A549 (cell line): ENCODE results near the gene AFDN. TPM values are rescaled to one million over a fixed set of nuclear protein-coding genes. Genes with fewer than 3 reads are reported as not detected.

Experiments
- ATAC-seq, 2 experiments: fragments of 200-7000 bp in 1 of 2; fragments of >200 bp in 1 of 2; cut with Nextera tagmentation in 1 of 2; cut with Tn5 transposase in 1 of 2; 3 replicates each; pipeline versions ENCODE4 v1.8.0 to v1.9.1; 2018 to 2020; ENCODE audit warnings: mild to moderate bottlenecking in 1 of 2, moderate library complexity in 1 of 2
- CTCF ChIA-PET: fragments of 300-600 bp; sonication (Branson Sonifier 250); formaldehyde crosslinking; extraction: SDS; loops from one replicate; lab custom pipeline; 2021; ENCODE audit warnings: antibody characterized with exemption, inconsistent platforms; lab: Yijun Ruan, JAX
- POLR2A ChIA-PET: fragments of 350-600 bp; formaldehyde crosslinking; extraction: SDS; loops from one replicate; lab custom pipeline; 2021; ENCODE audit warnings: antibody characterized with exemption, inconsistent platforms; lab: Yijun Ruan, JAX
- DNase-seq, 2 experiments: peaks; one replicate each; pipeline versions ENCODE4 v3.0.0 to v3.0.0-alpha.2; 2011 to 2016; ENCODE audit warnings: low read depth in 1 of 2, low spot score in 1 of 2
- FAIRE-seq: peaks from 2 replicates; lab custom pipeline; 2011; peaks lifted over from hg19 to GRCh38; lab: Jason Lieb, UNC
- H3K27ac ChIP-seq, 2 experiments: fragments of >200 bp; sonication (Bioruptor Twin); formaldehyde crosslinking; 3 replicates each; pipeline ENCODE4 v1.5.1; 2016 to 2017
- H3K4me1 ChIP-seq: fragments of >200 bp; sonication (Bioruptor Twin); formaldehyde crosslinking; 3 replicates; pipeline ENCODE4 v1.6.1; 2016
- H3K4me2 ChIP-seq: fragments of >200 bp; sonication (Bioruptor Twin); formaldehyde crosslinking; 3 replicates; pipeline ENCODE4 v1.6.1; 2016
- H3K4me3 ChIP-seq: fragments of >200 bp; sonication (Bioruptor Twin); formaldehyde crosslinking; 3 replicates; pipeline ENCODE4 v1.5.1; 2016
- H3K9me3 ChIP-seq: fragments of >200 bp; sonication (Bioruptor Twin); formaldehyde crosslinking; 3 replicates; pipeline ENCODE4 v1.6.1; 2016
- CBX8 ChIP-seq: fragments of 200-600 bp; sonication (generic); IDR thresholded peaks from 2 replicates; pipeline ENCODE4 v1.6.1; 2016
- EHMT2 ChIP-seq: fragments of 200-600 bp; sonication (generic); IDR thresholded peaks from 2 replicates; pipeline ENCODE4 v1.6.1; 2016; ENCODE audit warnings: antibody characterized with exemption, low read depth, mild to moderate bottlenecking, moderate library complexity
- HDAC2 ChIP-seq: fragments of 200-600 bp; sonication (generic); IDR thresholded peaks from 2 replicates; pipeline ENCODE4 v1.6.1; 2016
- HOXB13 ChIP-seq: fragments of 250-450 bp; sonication (Bioruptor Pico); IDR thresholded peaks from 2 replicates; pipeline ENCODE4 v1.5.0; 2020; ENCODE audit warnings: low read depth, mild to moderate bottlenecking, moderate library complexity
- HOXB5 ChIP-seq: fragments of 250-450 bp; sonication (Bioruptor Pico); IDR thresholded peaks from 2 replicates; pipeline ENCODE4 v1.5.0; 2020; ENCODE audit warnings: mild to moderate bottlenecking, moderate library complexity
- NFE2L2 ChIP-seq: fragments of 150-350 bp; conservative IDR thresholded peaks from 2 replicates; pipeline ENCODE4 v1.6.1; 2014; ENCODE audit warnings: low read length
- NR3C1 ChIP-seq: fragments of >200 bp; sonication (Bioruptor Twin); formaldehyde crosslinking; IDR thresholded peaks from 3 replicates; pipeline ENCODE4 v1.6.1; 2017
- POLR2A ChIP-seq: IDR thresholded peaks from 2 replicates; pipeline ENCODE4 v1.6.1; 2012; ENCODE audit warnings: mild to moderate bottlenecking, low read length
- TFCP2L1 ChIP-seq: fragments of 250-450 bp; sonication (Bioruptor Pico); IDR thresholded peaks from 2 replicates; pipeline ENCODE4 v1.5.0; 2021; ENCODE audit warnings: mild to moderate bottlenecking
- ZSCAN20 ChIP-seq: fragments of 250-450 bp; sonication (Bioruptor Pico); IDR thresholded peaks from 2 replicates; pipeline ENCODE4 v1.8.0; 2022; ENCODE audit warnings: mild to moderate bottlenecking, moderate library complexity
- WGBS: methylation state at CpG from one replicate; pipeline ENCODE4 v1.1.6; 2017; ENCODE audit errors: missing lambda C conversion rate; 5-methylcytosine and 5-hydroxymethylcytosine counted together
- polyA plus RNA-seq, 4 experiments: library from polyadenylated mRNA; depleted of rRNA in 3 of 4; stranded (reverse); fragments of >200 nt; fragmentation: RNase III in 1 of 4; extraction: RNeasy Plus Mini Kit Qiagen cat#74134 plus additional on column Dnase treatment in 1 of 4; gene quantifications; 2 replicates in 3 of 4; 3 replicates in 1 of 4; pipeline ENCODE4 v1.2.3, GENCODE V29; 2011 to 2017
- TF ChIP-seq, protein P1 (sequence below): fragments of 200-600 bp; sonication (generic); IDR thresholded peaks from 2 replicates; pipeline ENCODE4 v1.6.1; 2016; ENCODE audit warnings: antibody characterized with exemption, mild to moderate bottlenecking, moderate library complexity
- TF ChIP-seq, protein P2 (sequence below): fragments of >200 bp; sonication (Bioruptor Twin); formaldehyde crosslinking; IDR thresholded peaks from 3 replicates; pipeline ENCODE4 v1.6.1; 2016
- TF ChIP-seq, protein P3 (sequence below): fragments of 250-450 bp; sonication (Bioruptor Pico); IDR thresholded peaks from 2 replicates; pipeline ENCODE4 v1.5.0; 2021; ENCODE audit warnings: mild to moderate bottlenecking, moderate library complexity, borderline replicate concordance
- TF ChIP-seq, protein P4 (sequence below): IDR thresholded peaks from 2 replicates; pipeline ENCODE4 v1.6.1; 2012
- TF ChIP-seq, protein P5 (sequence below): fragments of 250-450 bp; sonication (Bioruptor Pico); IDR thresholded peaks from 2 replicates; pipeline ENCODE4 v1.5.0; 2020; ENCODE audit warnings: low read depth, mild to moderate bottlenecking, moderate library complexity

AFDN gene
- polyA plus RNA-seq, 2 of the 4 experiments (the other 2 are of a cell fraction) = 17.5 to 40.8 TPM

DNA sequence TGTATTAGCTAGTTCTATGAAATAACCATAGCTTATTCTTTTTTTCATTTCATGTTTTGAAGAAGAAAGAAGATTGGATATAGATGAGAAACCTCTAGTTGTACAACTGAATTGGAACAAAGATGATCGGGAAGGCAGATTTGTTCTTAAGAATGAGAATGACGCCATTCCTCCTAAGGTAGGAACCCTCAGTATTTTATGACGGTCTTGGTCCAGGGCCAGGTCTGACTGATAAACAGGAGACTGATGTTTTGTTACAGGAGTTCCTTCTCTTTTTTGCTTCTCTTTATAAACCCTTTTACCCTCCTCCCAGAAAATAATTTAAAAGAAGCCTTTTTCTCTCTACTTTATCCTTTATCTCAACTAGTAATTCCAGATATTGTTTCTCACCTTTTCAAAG is 43.6 kb downstream of the AFDN start (continued):
- TF ChIP-seq, protein P1, sequence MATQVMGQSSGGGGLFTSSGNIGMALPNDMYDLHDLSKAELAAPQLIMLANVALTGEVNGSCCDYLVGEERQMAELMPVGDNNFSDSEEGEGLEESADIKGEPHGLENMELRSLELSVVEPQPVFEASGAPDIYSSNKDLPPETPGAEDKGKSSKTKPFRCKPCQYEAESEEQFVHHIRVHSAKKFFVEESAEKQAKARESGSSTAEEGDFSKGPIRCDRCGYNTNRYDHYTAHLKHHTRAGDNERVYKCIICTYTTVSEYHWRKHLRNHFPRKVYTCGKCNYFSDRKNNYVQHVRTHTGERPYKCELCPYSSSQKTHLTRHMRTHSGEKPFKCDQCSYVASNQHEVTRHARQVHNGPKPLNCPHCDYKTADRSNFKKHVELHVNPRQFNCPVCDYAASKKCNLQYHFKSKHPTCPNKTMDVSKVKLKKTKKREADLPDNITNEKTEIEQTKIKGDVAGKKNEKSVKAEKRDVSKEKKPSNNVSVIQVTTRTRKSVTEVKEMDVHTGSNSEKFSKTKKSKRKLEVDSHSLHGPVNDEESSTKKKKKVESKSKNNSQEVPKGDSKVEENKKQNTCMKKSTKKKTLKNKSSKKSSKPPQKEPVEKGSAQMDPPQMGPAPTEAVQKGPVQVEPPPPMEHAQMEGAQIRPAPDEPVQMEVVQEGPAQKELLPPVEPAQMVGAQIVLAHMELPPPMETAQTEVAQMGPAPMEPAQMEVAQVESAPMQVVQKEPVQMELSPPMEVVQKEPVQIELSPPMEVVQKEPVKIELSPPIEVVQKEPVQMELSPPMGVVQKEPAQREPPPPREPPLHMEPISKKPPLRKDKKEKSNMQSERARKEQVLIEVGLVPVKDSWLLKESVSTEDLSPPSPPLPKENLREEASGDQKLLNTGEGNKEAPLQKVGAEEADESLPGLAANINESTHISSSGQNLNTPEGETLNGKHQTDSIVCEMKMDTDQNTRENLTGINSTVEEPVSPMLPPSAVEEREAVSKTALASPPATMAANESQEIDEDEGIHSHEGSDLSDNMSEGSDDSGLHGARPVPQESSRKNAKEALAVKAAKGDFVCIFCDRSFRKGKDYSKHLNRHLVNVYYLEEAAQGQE = no peak
- TF ChIP-seq CBX8 = no peak
- TF ChIP-seq, protein P2, sequence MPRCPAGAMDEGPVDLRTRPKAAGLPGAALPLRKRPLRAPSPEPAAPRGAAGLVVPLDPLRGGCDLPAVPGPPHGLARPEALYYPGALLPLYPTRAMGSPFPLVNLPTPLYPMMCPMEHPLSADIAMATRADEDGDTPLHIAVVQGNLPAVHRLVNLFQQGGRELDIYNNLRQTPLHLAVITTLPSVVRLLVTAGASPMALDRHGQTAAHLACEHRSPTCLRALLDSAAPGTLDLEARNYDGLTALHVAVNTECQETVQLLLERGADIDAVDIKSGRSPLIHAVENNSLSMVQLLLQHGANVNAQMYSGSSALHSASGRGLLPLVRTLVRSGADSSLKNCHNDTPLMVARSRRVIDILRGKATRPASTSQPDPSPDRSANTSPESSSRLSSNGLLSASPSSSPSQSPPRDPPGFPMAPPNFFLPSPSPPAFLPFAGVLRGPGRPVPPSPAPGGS = no peak

DNA sequence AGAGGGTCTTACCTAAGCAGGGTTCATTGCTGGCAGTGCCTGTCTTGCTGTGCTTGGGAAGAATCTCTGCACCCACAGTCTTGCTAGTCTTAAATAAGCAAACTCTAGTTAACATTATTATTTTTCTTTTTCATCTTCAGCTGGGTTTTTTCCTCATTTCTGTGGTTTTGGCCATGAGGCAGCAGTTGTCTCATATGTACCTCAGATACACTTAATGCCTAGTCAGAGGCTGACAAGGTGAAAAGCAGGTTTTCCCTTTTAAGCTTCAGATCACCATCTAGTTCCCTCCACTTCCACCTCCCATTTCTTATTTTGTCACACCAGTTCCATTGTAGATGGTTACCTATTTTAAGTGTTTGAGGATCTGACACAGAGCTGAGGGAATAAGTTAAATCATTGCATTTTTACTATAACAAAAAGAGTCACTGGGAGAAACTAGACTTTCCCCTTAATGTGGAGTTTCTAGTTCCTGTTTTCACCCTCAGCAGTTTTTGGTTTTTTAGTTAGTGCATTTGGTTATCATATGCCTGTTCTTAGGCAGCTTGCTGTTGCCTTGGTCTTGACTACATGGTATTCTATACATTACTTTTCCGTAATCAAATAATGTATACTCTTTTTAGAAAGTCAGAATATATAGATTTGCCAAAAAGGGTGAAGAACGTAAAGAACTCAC is 46.0 kb downstream of the AFDN start:
- WGBS = 96% methylated on average over 2 of the region's 2 CpGs
- ChIA-PET CTCF (no interaction called here), POLR2A (no interaction called here)
- no peak overlapping the region for H3K4me2 ChIP-seq
- no peak overlapping the region for H3K27ac ChIP-seq
- no peak for DNase-seq
- FAIRE-seq = no peak
- ATAC-seq = no peak
- H3K4me1 ChIP-seq = no peaks in the 10 kb centered on the region
- no peaks in the 10 kb centered on the region for H3K9me3 ChIP-seq
- H3K4me3 ChIP-seq = no peak overlapping the region
- TF ChIP-seq NR3C1 (no peak), TFCP2L1 (CRISPR knock-in tag) (no peak), EHMT2 (no peak), ZSCAN20 (no peak), NFE2L2 (no peak), HDAC2 (no peak), HOXB5 (CRISPR knock-in tag) (no peak), HOXB13 (CRISPR knock-in tag) (no peak)
- TF ChIP-seq, protein P3, sequence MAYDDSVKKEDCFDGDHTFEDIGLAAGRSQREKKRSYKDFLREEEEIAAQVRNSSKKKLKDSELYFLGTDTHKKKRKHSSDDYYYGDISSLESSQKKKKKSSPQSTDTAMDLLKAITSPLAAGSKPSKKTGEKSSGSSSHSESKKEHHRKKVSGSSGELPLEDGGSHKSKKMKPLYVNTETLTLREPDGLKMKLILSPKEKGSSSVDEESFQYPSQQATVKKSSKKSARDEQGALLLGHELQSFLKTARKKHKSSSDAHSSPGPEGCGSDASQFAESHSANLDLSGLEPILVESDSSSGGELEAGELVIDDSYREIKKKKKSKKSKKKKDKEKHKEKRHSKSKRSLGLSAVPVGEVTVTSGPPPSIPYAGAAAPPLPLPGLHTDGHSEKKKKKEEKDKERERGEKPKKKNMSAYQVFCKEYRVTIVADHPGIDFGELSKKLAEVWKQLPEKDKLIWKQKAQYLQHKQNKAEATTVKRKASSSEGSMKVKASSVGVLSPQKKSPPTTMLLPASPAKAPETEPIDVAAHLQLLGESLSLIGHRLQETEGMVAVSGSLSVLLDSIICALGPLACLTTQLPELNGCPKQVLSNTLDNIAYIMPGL = no peak
- TF ChIP-seq, protein P4, sequence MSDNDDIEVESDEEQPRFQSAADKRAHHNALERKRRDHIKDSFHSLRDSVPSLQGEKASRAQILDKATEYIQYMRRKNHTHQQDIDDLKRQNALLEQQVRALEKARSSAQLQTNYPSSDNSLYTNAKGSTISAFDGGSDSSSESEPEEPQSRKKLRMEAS = no peak
- TF ChIP-seq, protein P5, sequence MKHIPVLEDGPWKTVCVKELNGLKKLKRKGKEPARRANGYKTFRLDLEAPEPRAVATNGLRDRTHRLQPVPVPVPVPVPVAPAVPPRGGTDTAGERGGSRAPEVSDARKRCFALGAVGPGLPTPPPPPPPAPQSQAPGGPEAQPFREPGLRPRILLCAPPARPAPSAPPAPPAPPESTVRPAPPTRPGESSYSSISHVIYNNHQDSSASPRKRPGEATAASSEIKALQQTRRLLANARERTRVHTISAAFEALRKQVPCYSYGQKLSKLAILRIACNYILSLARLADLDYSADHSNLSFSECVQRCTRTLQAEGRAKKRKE (CRISPR knock-in tag) = no peak

DNA sequence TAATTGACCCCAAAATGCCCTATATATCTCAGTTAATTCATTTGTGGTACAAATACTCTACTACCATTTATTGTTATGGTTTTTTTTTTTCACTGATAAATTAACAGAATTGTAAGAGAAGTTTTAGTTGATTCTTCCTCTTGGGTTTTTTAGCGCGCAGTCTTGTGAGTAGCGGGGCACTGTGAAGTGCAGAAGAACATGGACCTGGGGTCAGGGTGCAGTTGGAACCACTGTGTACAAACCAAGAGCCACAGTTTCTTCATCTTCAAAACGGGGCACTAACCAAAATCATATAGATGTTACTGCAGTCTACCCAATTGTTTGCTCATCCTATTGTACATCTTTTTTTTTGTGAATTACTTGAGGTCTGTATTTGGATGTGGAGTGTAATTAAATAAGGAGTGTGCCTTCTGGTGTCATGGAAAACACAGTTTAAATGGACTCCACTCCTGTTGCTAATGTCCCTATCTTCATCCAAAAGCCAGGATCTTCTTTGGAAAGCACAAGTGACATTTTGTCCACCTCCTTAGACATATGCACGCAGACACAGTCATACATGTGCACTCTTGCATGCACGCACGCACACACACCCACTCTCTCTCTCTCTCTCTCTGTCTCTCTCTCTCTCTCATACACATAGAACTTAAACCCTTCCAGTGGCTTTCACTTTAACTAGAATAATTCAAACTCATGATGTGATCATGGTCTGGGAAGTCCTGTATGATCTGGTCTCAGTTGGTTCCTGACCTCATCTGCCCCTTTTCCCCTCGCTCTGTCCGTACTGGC is 51.5 kb downstream of the AFDN start:
- ChIA-PET CTCF (interaction anchor here (1.1 kb wide), 1 partner anchor 16 kb away, joined by 5 read pairs; no protein-coding TSS in a partner anchor), POLR2A (no interaction called here)
- H3K4me2 ChIP-seq = no peak overlapping the region
- H3K9me3 ChIP-seq = no peaks in the 10 kb centered on the region
- no peak for ATAC-seq
- DNase-seq = no peak
- TF ChIP-seq HOXB5 (CRISPR knock-in tag) (no peak), POLR2A (no peak)
- no peaks in the 10 kb centered on the region for H3K4me1 ChIP-seq
- no peak overlapping the region for H3K4me3 ChIP-seq
- FAIRE-seq = no peak
- H3K27ac ChIP-seq = no peak overlapping the region
- 86% methylated on average over 9 of the region's 9 CpGs for WGBS
